GM18907 (cell line): ENCODE data around the gene MAP3K3.
A peak's percentile ranks its signal among the peaks of the same experiment; 100 is the strongest.

ENCODE experiments used
- ATAC-seq: cut with Tn5 transposase; IDR thresholded peaks from one replicate; pipeline ENCODE4 v1.9.1; 2021; ENCODE audit warnings: mild to moderate bottlenecking, moderate library complexity; ENCODE audit not compliant: unreplicated experiment

Gene MAP3K3

GRCh38 chr17:63649813-63650212 lies 27.6 kb downstream of the MAP3K3 start:
- no peak for ATAC-seq

DNA sequence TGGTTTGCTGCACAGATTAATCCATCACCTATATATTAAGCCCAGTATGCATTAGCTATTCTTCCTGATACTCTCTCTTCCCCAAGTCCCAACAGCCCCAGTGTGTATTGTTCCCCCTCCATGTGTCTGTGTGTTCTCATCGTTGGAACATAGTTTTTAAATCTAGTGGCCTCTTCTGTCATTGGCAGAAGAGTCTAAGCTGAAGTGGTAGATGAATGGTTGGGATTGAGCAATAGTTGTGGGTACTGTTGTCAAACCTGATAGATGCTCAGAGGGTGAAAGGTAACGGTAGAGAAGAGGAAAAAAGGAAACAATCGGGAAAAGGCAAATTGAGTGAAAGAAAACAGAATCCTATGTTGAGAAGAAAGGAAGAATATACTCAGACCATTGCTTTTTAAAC lies 29.9 kb downstream of the MAP3K3 start:
- ATAC-seq = no peak

DNA sequence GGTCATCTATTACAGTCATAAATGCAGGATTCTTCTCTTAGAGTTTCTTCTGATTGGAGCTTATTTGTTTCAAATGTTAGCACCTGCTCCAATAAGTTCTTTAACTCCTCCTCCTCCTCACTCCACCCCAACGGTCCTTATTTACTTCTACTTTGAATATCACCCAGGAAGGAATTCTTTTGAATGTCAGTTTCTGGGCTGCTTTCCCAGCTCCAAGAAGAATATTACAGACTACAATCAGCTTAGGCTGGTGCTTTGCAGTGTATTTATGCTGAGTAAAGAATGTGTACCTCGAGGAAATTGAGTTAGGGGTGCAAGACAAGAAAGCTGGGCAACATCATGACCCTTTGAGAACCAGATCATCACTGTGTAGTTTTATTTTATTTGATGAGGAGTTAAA lies 30.8 kb downstream of the MAP3K3 start:
- no peak for ATAC-seq

DNA sequence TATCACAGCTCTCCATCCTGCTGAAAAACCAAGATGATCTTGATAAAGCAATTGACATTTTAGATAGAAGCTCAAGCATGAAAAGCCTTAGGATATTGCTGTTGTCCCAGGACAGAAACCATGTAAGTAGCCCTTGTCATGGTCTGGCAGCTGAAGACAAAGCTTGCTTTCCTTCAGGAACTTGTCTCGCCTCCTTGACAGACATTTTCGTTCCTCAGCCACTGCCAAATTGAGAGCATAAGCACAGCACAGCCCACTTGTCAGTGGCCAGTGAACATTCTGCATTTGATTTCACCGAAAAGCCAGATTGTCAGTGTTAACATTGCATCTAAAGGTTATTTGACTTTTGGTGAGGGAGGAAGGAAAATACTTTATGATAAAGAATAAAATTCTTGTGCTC lies 35.6 kb downstream of the MAP3K3 start:
- ATAC-seq = no peak

- no peak for ATAC-seq
Measured at GRCh38 chr17:63658366-63658765, 36.1 kb downstream of the MAP3K3 start.

GRCh38 chr17:63659850-63660249 lies 37.6 kb downstream of the MAP3K3 start:
- ATAC-seq = no peak

GRCh38 chr17:63665527-63666214 lies 43.5 kb downstream of the MAP3K3 start:
- peak; percentile 56 for ATAC-seq

DNA sequence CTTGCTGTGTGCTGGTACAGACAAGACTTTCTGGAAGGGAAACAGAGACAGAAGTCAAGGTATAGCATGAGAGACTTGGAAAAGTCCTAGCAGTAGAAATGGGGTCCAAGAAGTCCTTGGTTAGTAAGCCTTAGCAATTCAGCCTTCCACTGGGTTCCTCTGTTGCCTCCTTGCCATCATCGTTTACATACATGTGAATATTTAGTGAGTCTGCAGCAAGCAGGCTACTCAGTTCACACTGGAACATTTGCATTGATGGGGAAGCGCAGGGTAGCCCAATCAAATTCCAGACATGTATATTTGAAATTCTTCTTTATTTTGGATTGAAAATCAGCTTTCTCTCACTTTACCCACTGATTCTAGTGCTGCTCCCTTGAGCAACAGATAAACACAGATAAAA lies 50.6 kb downstream of the MAP3K3 start:
- ATAC-seq = no peak

- ATAC-seq = no peak
Measured at GRCh38 chr17:63675231-63675606, 53.0 kb downstream of the MAP3K3 start.

GRCh38 chr17:63675607-63676546 lies 53.7 kb downstream of the MAP3K3 start:
- no peak for ATAC-seq

GRCh38 chr17:63676584-63676983 lies 54.4 kb downstream of the MAP3K3 start:
- no peak for ATAC-seq

DNA sequence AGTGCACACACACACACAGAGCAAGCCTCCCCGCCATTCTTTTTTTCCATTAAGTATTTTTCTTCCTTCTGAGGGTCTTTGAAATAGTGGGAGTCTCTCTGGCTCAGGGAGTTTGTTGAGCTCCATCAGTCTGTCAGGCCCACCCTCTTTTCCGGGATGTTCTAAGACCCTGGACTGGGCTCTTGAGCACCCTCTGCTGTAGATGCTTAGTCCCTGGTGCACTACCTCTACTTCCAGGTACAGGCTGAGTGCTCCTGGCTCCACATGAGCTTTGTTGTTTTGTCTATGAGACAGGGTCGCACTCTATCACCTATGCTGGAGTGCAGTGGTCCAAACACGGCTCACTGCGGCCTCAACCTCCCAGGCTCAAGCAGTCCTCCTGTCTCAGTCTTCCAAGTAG lies 57.0 kb downstream of the MAP3K3 start:
- ATAC-seq = no peak

GRCh38 chr17:63680700-63681099 lies 58.5 kb downstream of the MAP3K3 start:
- ATAC-seq = no peak

GRCh38 chr17:63681530-63681929 lies 59.3 kb downstream of the MAP3K3 start:
- ATAC-seq = no peak

GRCh38 chr17:63682441-63682840 lies 60.2 kb downstream of the MAP3K3 start:
- ATAC-seq = no peak

GRCh38 chr17:63682981-63683380 lies 60.8 kb downstream of the MAP3K3 start:
- no peak for ATAC-seq

GRCh38 chr17:63685041-63685440 lies 62.8 kb downstream of the MAP3K3 start:
- ATAC-seq = no peak

- no peak for ATAC-seq
Measured at GRCh38 chr17:63685578-63685977, 63.4 kb downstream of the MAP3K3 start.

DNA sequence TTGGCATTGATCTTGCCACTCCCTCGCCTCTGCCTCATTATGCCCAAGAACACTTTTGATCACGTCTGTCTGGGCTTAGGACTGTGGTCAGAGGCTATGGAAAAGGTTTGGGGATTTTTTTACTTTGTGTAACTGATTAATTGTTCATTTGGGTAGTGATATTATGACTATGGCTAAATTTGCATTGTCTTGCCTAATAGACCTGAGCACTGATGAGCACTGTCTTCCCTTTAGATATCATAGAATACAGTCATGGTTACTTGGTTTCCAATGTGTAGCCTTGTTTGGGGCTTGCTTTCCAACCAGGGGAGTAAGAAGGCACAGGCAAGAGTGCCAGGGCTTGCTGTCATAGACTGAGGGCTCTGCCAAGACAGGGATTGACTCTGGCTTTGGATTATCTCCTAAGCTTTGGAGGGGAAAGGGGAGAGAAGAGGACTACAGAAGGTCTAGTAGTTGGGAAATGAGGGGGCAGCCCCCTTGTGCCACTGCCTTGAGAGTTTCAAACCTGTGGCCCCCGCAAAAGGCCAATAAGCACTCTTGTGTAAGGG lies 64.0 kb downstream of the MAP3K3 start:
- ATAC-seq = no peak

- ATAC-seq = no peak
Measured at GRCh38 chr17:63688396-63689020, 66.3 kb downstream of the MAP3K3 start.

- ATAC-seq = no peak
Measured at GRCh38 chr17:63689479-63689878, 67.3 kb downstream of the MAP3K3 start.
